Keratinocyte (primary cell): ENCODE data around the gene RNF166. TPM values are rescaled to one million over a fixed set of nuclear protein-coding genes. Genes with fewer than 3 reads are reported as not detected.

Source experiments
- DNase-seq: peaks from one replicate; pipeline ENCODE4 v3.0.0-alpha.2; 2011; ENCODE audit warnings: low read depth, missing footprints, low spot score
- FAIRE-seq: peaks from 2 replicates; lab custom pipeline; 2011; peaks lifted over from hg19 to GRCh38; lab: Jason Lieb, UNC
- H2AFZ ChIP-seq: 2 replicates; pipeline ENCODE4 v1.6.0; 2012; ENCODE audit warnings: low read length, control low read depth, inconsistent platforms; ENCODE audit not compliant: control insufficient read depth
- H3K27ac ChIP-seq: 2 replicates; pipeline ENCODE4 v1.5.1; 2011; ENCODE audit warnings: low read length; ENCODE audit not compliant: control insufficient read depth, insufficient read depth
- H3K27me3 ChIP-seq: 3 replicates; pipeline ENCODE4 v1.6.0; 2011; ENCODE audit warnings: low read length; ENCODE audit not compliant: control insufficient read depth, insufficient read depth; ENCODE audit errors: extremely low read depth
- H3K36me3 ChIP-seq, 2 experiments: 2 replicates in 1 of 2; 3 replicates in 1 of 2; pipeline ENCODE4 v1.5.1; 2011; ENCODE audit warnings: low read length in 2 of 2, mild to moderate bottlenecking in 1 of 2; ENCODE audit not compliant: control insufficient read depth in 2 of 2, insufficient read depth in 2 of 2; ENCODE audit errors: extremely low read depth in 1 of 2
- H3K4me1 ChIP-seq: 3 replicates; pipeline ENCODE4 v1.5.1; 2011; ENCODE audit warnings: low read length; ENCODE audit not compliant: control insufficient read depth, insufficient read depth; ENCODE audit errors: extremely low read depth
- H3K4me2 ChIP-seq: 3 replicates; pipeline ENCODE4 v1.6.0; 2011; ENCODE audit warnings: low read depth, low read length; ENCODE audit not compliant: control insufficient read depth, insufficient read depth; ENCODE audit errors: extremely low read depth
- H3K4me3 ChIP-seq, 3 experiments: fragments of 200-600 bp in 1 of 3; sonication (generic) in 1 of 3; 2 replicates in 2 of 3; 3 replicates in 1 of 3; pipeline ENCODE4 v1.5.1; 2011 to 2016; ENCODE audit warnings: low read length in 3 of 3, mild to moderate bottlenecking in 3 of 3, control low read depth in 2 of 3, inconsistent platforms in 1 of 3, low read depth in 1 of 3, mixed read lengths in 1 of 3, mixed run types in 1 of 3, moderate library complexity in 1 of 3; ENCODE audit not compliant: control insufficient read depth in 2 of 3, insufficient read depth in 2 of 3; ENCODE audit errors: extremely low read depth in 1 of 3
- H3K79me2 ChIP-seq: 2 replicates; pipeline ENCODE4 v1.6.0; 2012; ENCODE audit warnings: low read length; ENCODE audit not compliant: control insufficient read depth, insufficient read depth
- H3K9ac ChIP-seq: 3 replicates; pipeline ENCODE4 v1.6.0; 2011; ENCODE audit warnings: low read length; ENCODE audit not compliant: control insufficient read depth, insufficient read depth; ENCODE audit errors: extremely low read depth
- H3K9me1 ChIP-seq: 3 replicates; pipeline ENCODE4 v1.6.0; 2011; ENCODE audit warnings: low read length; ENCODE audit not compliant: control insufficient read depth, insufficient read depth; ENCODE audit errors: extremely low read depth
- H3K9me3 ChIP-seq: 2 replicates; pipeline ENCODE4 v1.5.1; 2012; ENCODE audit warnings: low read depth, low read length; ENCODE audit not compliant: control insufficient read depth
- H4K20me1 ChIP-seq: 3 replicates; pipeline ENCODE4 v1.6.0; 2011; ENCODE audit warnings: low read length; ENCODE audit not compliant: control insufficient read depth, insufficient read depth; ENCODE audit errors: extremely low read depth
- CTCF ChIP-seq, 3 experiments: IDR thresholded peaks in 1 of 3; conservative IDR thresholded peaks in 1 of 3; optimal IDR thresholded peaks in 1 of 3; 2 replicates in 2 of 3; 3 replicates in 1 of 3; pipeline versions ENCODE3 to v1.5.1; 2011; ENCODE audit warnings: low read length in 3 of 3, mild to moderate bottlenecking in 3 of 3, moderate library complexity in 2 of 3, control low read depth in 1 of 3, inconsistent platforms in 1 of 3; ENCODE audit not compliant: insufficient read depth in 2 of 3; ENCODE audit errors: extremely low read depth in 1 of 3
- EZH2 ChIP-seq: IDR thresholded peaks from one replicate; pipeline ENCODE4 v1.6.1; 2012; ENCODE audit warnings: inconsistent platforms, mild to moderate bottlenecking, low read length, moderate library complexity
- dilution Hi-C: fragments of 300-500 bp; cut with MboI; formaldehyde crosslinking; loops from one replicate; pipeline ENCODE4 v1.7.0; 2020; ENCODE audit warnings: low sequenced_read_pairs; ENCODE audit not compliant: extremely low pct_ligation_motif_present
- polyA minus RNA-seq, 3 experiments: library from RNA; depleted of rRNA, polyadenylated mRNA; stranded (reverse); fragments of >200 nt; gene quantifications; 1 replicate in 1 of 3; 2 replicates in 1 of 3; 3 replicates in 1 of 3; pipeline ENCODE4 v1.2.3, GENCODE V29; 2011
- polyA plus RNA-seq, 5 experiments: library from polyadenylated mRNA; depleted of rRNA in 3 of 5; stranded (reverse) in 3 of 5; stranded (forward) in 1 of 5; unstranded in 1 of 5; fragments of >200 nt; gene quantifications; 1 replicate in 1 of 5; 2 replicates in 3 of 5; 3 replicates in 1 of 5; pipeline versions ENCODE4 v1.2.1 to v1.2.3, GENCODE V29; 2011 to 2012; ENCODE audit warnings: missing spikeins in 2 of 5, low read depth in 1 of 5, low replicate concordance in 1 of 5

RNF166 gene
- 3.2 to 4.7 TPM (median 3.4 TPM) in 3 replicates for polyA plus RNA-seq
- 3.3 TPM for polyA plus RNA-seq (2011; ENCODE audit: low read depth)
- 2.1 and 4.6 TPM in 2 replicates for polyA plus RNA-seq (2011; cell fraction: cytosol; rRNA removed)
- polyA plus RNA-seq (2011; cell fraction: nucleus; rRNA removed), result 5.0 and 8.5 TPM in 2 replicates
- 4.0 and 4.4 TPM in 2 replicates for polyA plus RNA-seq (2012; ENCODE audit: low replicate concordance)
- 2.0 to 8.1 TPM (median 2.4 TPM) in 3 replicates for polyA minus RNA-seq
- 10.2 TPM for polyA minus RNA-seq (2011; cell fraction: cytosol; rRNA and poly(A)+ RNA removed)
- 3.8 and 4.0 TPM in 2 replicates for polyA minus RNA-seq (2011; cell fraction: nucleus; rRNA and poly(A)+ RNA removed)

GRCh38 chr16:88706229-88706964, at the start of gene RNF166, which contains the start of gene CTU2:
Gene RNF166 (minus strand): TSS chr16:88706408. CDS start chr16:88706325, 83 bp downstream.
Gene CTU2 (plus strand): TSS chr16:88706503. CDS start chr16:88706531, 28 bp downstream.
- DNase-seq (no peak), FAIRE-seq (no peak)
- peak within 1 kb of the TSS; percentile 58 for H3K27ac ChIP-seq
- TF ChIP-seq CTCF (optimal IDR thresholded peaks at IDR 0.05 in 1 of 3, IDR thresholded peaks at IDR 0.05 in 1 of 3, conservative IDR thresholded peaks at IDR 0.05 in 1 of 3; ENCODE audit: extremely low read depth in 1 of 3, insufficient read depth in 2 of 3, low read length in 3 of 3) (no peak), EZH2 (no peak)
- no peaks in the 10 kb centered on the region for H3K9me1 ChIP-seq
- peaks cover 21% of the 10 kb centered on the region for H3K79me2 ChIP-seq
- no peaks in the 10 kb centered on the region for H3K27me3 ChIP-seq
- peak within 1 kb of the TSS; percentile 85 for H3K9ac ChIP-seq
- no peaks in the 10 kb centered on the region for H3K9me3 ChIP-seq
- dilution Hi-C loops, result no loop called here
- peak within 1 kb of the TSS; percentile 92 to 97 (median 95) for H3K4me3 ChIP-seq
- no peaks in the 10 kb centered on the region for H4K20me1 ChIP-seq
- peak within 1 kb of the TSS; percentile 91 for H3K4me2 ChIP-seq
- H3K4me1 ChIP-seq, result peaks cover 9% of the 10 kb centered on the region
- H2AFZ ChIP-seq, result peak within 1 kb of the TSS; percentile 89
- peaks cover 4 to 5% of the 10 kb centered on the region in 2 experiments for H3K36me3 ChIP-seq

- H3K27me3 ChIP-seq, result no peaks in the 10 kb centered on the region
- peaks cover 83% of the 10 kb centered on the region for H3K79me2 ChIP-seq
- dilution Hi-C loops, result loop anchor here (25.0 kb wide), 1 partner anchor 93 kb away; the partner anchor contains the start of genes CYBA and MVD
- H3K4me1 ChIP-seq, result peaks cover 26% of the 10 kb centered on the region
- DNase-seq (peak; percentile 94), FAIRE-seq (peak; percentile 97)
- no peak for TF ChIP-seq EZH2
- peak in 1 of 3 experiments; percentile 50 for TF ChIP-seq CTCF (optimal IDR thresholded peaks at IDR 0.05 in 1 of 3, IDR thresholded peaks at IDR 0.05 in 1 of 3, conservative IDR thresholded peaks at IDR 0.05 in 1 of 3; ENCODE audit: extremely low read depth in 1 of 3, insufficient read depth in 2 of 3, low read length in 3 of 3)
- H3K4me3 ChIP-seq, result peak overlapping the region in 2 of 3 experiments; percentile 34 to 44
- H3K9me3 ChIP-seq, result no peaks in the 10 kb centered on the region
- H4K20me1 ChIP-seq, result peaks cover 20% of the 10 kb centered on the region
- peak overlapping the region; percentile 67 for H3K9ac ChIP-seq
- peak overlapping the region; percentile 61 for H3K27ac ChIP-seq
- H3K4me2 ChIP-seq, result peak overlapping the region; percentile 81
- H2AFZ ChIP-seq, result no peak overlapping the region
- H3K9me1 ChIP-seq, result no peaks in the 10 kb centered on the region
- H3K36me3 ChIP-seq, result peaks cover 11 to 23% of the 10 kb centered on the region in 2 experiments
These were observed 48.9 kb upstream of the RNF166 start for GRCh38 chr16:88754912-88755744.
